Measurements from ENCODE around the gene EME2.

The EME2 gene

GRCh38 chr16:1764971-1765370 lies 7.6 kb upstream of the EME2 start:
- H3K4me1 ChIP-seq (ENCODE audit: control insufficient read depth, insufficient read depth, low read depth, low read length) = peaks cover 21% of the 10 kb centered on the region
- no peak overlapping the region for H2AFZ ChIP-seq (ENCODE audit: low read depth, low read length)
- H2BK12ac ChIP-seq (ENCODE audit: low read length in 2 of 2) = no peak overlapping the region
- no peak for DNase-seq
- H2AK5ac ChIP-seq (ENCODE audit: low read length, severe bottlenecking) = no peak overlapping the region
- H3K9me3 ChIP-seq (ENCODE audit: control insufficient read depth, low read length) = no peaks in the 10 kb centered on the region
- no peak overlapping the region for H3K27ac ChIP-seq (ENCODE audit: low read length, poor library complexity, severe bottlenecking)
- no peak overlapping the region for H3K4me3 ChIP-seq (ENCODE audit: insufficient read depth in 1 of 2, low read depth in 1 of 2, low read length in 2 of 2)
- H3K9ac ChIP-seq (ENCODE audit: low read length) = no peak overlapping the region
- no peak overlapping the region for H4K91ac ChIP-seq (ENCODE audit: low read length)
- H3K4me2 ChIP-seq (ENCODE audit: low read length, poor library complexity, severe bottlenecking) = no peak overlapping the region
- 97% methylated on average over 21 of the region's 21 CpGs for WGBS
- no peak overlapping the region for H4K8ac ChIP-seq (ENCODE audit: low read length)
- H3K23ac ChIP-seq (ENCODE audit: low read length in 2 of 2) = no peak overlapping the region
- H3K36me3 ChIP-seq (ENCODE audit: control insufficient read depth in 1 of 2, insufficient read depth in 2 of 2, low read depth in 1 of 2, low read length in 2 of 2) = peaks cover 77 to 100% of the 10 kb centered on the region in 2 experiments
- no peaks in the 10 kb centered on the region for H3K27me3 ChIP-seq (ENCODE audit: control insufficient read depth in 1 of 2, insufficient read depth in 1 of 2, low read length in 2 of 2)
- H2BK5ac ChIP-seq (ENCODE audit: low read depth, low read length, poor library complexity, severe bottlenecking) = no peak overlapping the region
- H3K14ac ChIP-seq (ENCODE audit: low read length in 2 of 2) = no peak overlapping the region
- peaks cover 11% of the 10 kb centered on the region for H3K79me1 ChIP-seq (replicated peaks; ENCODE audit: low read length, poor library complexity, severe bottlenecking)
- no peak overlapping the region for H3K18ac ChIP-seq (ENCODE audit: low read depth in 1 of 2, low read length in 2 of 2)
- H2BK15ac ChIP-seq (ENCODE audit: low read depth, poor library complexity, severe bottlenecking) = no peak overlapping the region
- no peak overlapping the region for H2BK120ac ChIP-seq (ENCODE audit: low read depth, low read length)
- H3K4ac ChIP-seq (ENCODE audit: low read depth in 1 of 2, low read length in 2 of 2) = no peak overlapping the region

DNA sequence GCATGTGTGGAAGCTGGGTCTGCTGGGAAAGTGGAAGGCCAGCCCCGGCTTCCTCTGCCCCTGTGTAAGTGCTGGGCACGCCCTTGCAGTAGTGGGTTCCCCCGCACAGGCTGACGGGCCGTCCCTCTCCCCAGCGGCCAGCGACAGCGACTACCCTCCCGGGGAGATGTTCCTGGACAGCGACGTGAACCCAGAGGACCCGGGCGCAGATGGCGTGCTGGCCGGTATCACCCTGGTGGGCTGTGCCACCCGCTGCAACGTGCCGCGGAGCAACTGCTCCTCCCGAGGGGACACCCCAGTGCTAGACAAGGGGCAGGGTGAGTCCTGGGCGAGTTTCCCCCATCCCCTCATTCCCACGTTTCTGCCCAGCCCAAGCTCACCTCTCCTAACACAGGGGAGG lies 6.8 kb upstream of the EME2 start:
- Histone ChIP-seq H2BK15ac (ENCODE audit: low read depth, poor library complexity, severe bottlenecking) (no peak overlapping the region), H3K79me1 (replicated peaks; ENCODE audit: low read length, poor library complexity, severe bottlenecking) (peaks cover 15% of the 10 kb centered on the region), H3K23ac (ENCODE audit: low read length in 2 of 2) (no peak overlapping the region), H2BK5ac (ENCODE audit: low read depth, low read length, poor library complexity, severe bottlenecking) (no peak overlapping the region), H2AFZ (ENCODE audit: low read depth, low read length) (no peak overlapping the region), H3K4me3 (ENCODE audit: insufficient read depth in 1 of 2, low read depth in 1 of 2, low read length in 2 of 2) (no peak overlapping the region), H3K36me3 (ENCODE audit: control insufficient read depth in 1 of 2, insufficient read depth in 2 of 2, low read depth in 1 of 2, low read length in 2 of 2) (peaks cover 68 to 100% of the 10 kb centered on the region in 2 experiments), H3K27ac (ENCODE audit: low read length, poor library complexity, severe bottlenecking) (no peak overlapping the region), H3K9ac (ENCODE audit: low read length) (no peak overlapping the region), H3K4ac (ENCODE audit: low read depth in 1 of 2, low read length in 2 of 2) (no peak overlapping the region), H3K4me2 (ENCODE audit: low read length, poor library complexity, severe bottlenecking) (no peak overlapping the region), H3K14ac (ENCODE audit: low read length in 2 of 2) (no peak overlapping the region), H4K8ac (ENCODE audit: low read length) (no peak overlapping the region), H3K4me1 (ENCODE audit: control insufficient read depth, insufficient read depth, low read depth, low read length) (peaks cover 29% of the 10 kb centered on the region), H2AK5ac (ENCODE audit: low read length, severe bottlenecking) (no peak overlapping the region), H3K27me3 (ENCODE audit: control insufficient read depth in 1 of 2, insufficient read depth in 1 of 2, low read length in 2 of 2) (no peaks in the 10 kb centered on the region), H2BK12ac (ENCODE audit: low read length in 2 of 2) (no peak overlapping the region), H3K9me3 (ENCODE audit: control insufficient read depth, low read length) (no peaks in the 10 kb centered on the region), H4K91ac (ENCODE audit: low read length) (no peak overlapping the region), H3K18ac (ENCODE audit: low read depth in 1 of 2, low read length in 2 of 2) (no peak overlapping the region), H2BK120ac (ENCODE audit: low read depth, low read length) (no peak overlapping the region)
- 93% methylated on average over 21 of the region's 22 CpGs for whole genome bisulfite sequencing
- no peak for DNase-seq

GRCh38 chr16:1766231-1766630 lies 6.4 kb upstream of the EME2 start:
- H4K91ac ChIP-seq (ENCODE audit: low read length) = no peak overlapping the region
- no peak overlapping the region for H2BK12ac ChIP-seq (ENCODE audit: low read length in 2 of 2)
- no peak overlapping the region for H3K4me3 ChIP-seq (ENCODE audit: insufficient read depth in 1 of 2, low read depth in 1 of 2, low read length in 2 of 2)
- no peak overlapping the region for H4K8ac ChIP-seq (ENCODE audit: low read length)
- H2BK120ac ChIP-seq (ENCODE audit: low read depth, low read length) = no peak overlapping the region
- H3K36me3 ChIP-seq (ENCODE audit: control insufficient read depth in 1 of 2, insufficient read depth in 2 of 2, low read depth in 1 of 2, low read length in 2 of 2) = peaks cover 65 to 96% of the 10 kb centered on the region in 2 experiments
- no peak overlapping the region for H3K14ac ChIP-seq (ENCODE audit: low read length in 2 of 2)
- H2AFZ ChIP-seq (ENCODE audit: low read depth, low read length) = no peak overlapping the region
- no peak for DNase-seq
- no peak overlapping the region for H2BK15ac ChIP-seq (ENCODE audit: low read depth, poor library complexity, severe bottlenecking)
- H2AK5ac ChIP-seq (ENCODE audit: low read length, severe bottlenecking) = no peak overlapping the region
- H3K9me3 ChIP-seq (ENCODE audit: control insufficient read depth, low read length) = no peaks in the 10 kb centered on the region
- H2BK5ac ChIP-seq (ENCODE audit: low read depth, low read length, poor library complexity, severe bottlenecking) = no peak overlapping the region
- H3K23ac ChIP-seq (ENCODE audit: low read length in 2 of 2) = no peak overlapping the region
- H3K4me2 ChIP-seq (ENCODE audit: low read length, poor library complexity, severe bottlenecking) = no peak overlapping the region
- WGBS = 97% methylated on average over 19 of the region's 19 CpGs
- H3K18ac ChIP-seq (ENCODE audit: low read depth in 1 of 2, low read length in 2 of 2) = no peak overlapping the region
- H3K27ac ChIP-seq (ENCODE audit: low read length, poor library complexity, severe bottlenecking) = no peak overlapping the region
- no peak overlapping the region for H3K4ac ChIP-seq (ENCODE audit: low read depth in 1 of 2, low read length in 2 of 2)
- H3K79me1 ChIP-seq (replicated peaks; ENCODE audit: low read length, poor library complexity, severe bottlenecking) = peaks cover 15% of the 10 kb centered on the region
- H3K9ac ChIP-seq (ENCODE audit: low read length) = no peak overlapping the region
- peaks cover 32% of the 10 kb centered on the region for H3K4me1 ChIP-seq (ENCODE audit: control insufficient read depth, insufficient read depth, low read depth, low read length)
- no peaks in the 10 kb centered on the region for H3K27me3 ChIP-seq (ENCODE audit: control insufficient read depth in 1 of 2, insufficient read depth in 1 of 2, low read length in 2 of 2)

DNA sequence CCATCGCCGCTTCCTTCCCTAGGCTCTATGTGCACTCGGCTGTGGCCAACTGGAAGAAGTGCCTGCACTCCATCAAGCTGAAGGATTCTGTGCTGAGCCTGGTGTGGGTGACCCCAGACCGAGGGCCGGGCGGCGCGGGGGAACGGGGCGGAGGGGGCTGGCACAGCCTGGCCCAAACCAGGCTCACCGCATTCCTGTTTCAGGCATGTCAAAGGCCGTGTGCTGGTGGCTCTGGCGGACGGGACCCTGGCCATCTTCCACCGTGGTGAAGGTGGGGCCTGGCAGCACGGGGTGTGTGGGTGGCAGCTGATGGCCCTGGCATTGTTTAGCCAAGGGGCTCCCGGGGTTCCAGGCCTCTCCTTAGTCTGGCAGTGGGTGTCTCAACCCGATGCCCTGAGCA lies 5.9 kb upstream of the EME2 start:
- Histone ChIP-seq H3K4me1 (ENCODE audit: control insufficient read depth, insufficient read depth, low read depth, low read length) (peaks cover 32% of the 10 kb centered on the region), H2AK5ac (ENCODE audit: low read length, severe bottlenecking) (no peak overlapping the region), H3K79me1 (replicated peaks; ENCODE audit: low read length, poor library complexity, severe bottlenecking) (peaks cover 15% of the 10 kb centered on the region), H3K4me3 (ENCODE audit: insufficient read depth in 1 of 2, low read depth in 1 of 2, low read length in 2 of 2) (no peak overlapping the region), H2AFZ (ENCODE audit: low read depth, low read length) (no peak overlapping the region), H2BK120ac (ENCODE audit: low read depth, low read length) (no peak overlapping the region), H3K23ac (ENCODE audit: low read length in 2 of 2) (no peak overlapping the region), H2BK15ac (ENCODE audit: low read depth, poor library complexity, severe bottlenecking) (no peak overlapping the region), H3K9ac (ENCODE audit: low read length) (no peak overlapping the region), H3K4me2 (ENCODE audit: low read length, poor library complexity, severe bottlenecking) (no peak overlapping the region), H3K9me3 (ENCODE audit: control insufficient read depth, low read length) (no peaks in the 10 kb centered on the region), H4K8ac (ENCODE audit: low read length) (no peak overlapping the region), H3K18ac (ENCODE audit: low read depth in 1 of 2, low read length in 2 of 2) (no peak overlapping the region), H4K91ac (ENCODE audit: low read length) (no peak overlapping the region), H3K36me3 (ENCODE audit: control insufficient read depth in 1 of 2, insufficient read depth in 2 of 2, low read depth in 1 of 2, low read length in 2 of 2) (peaks cover 63 to 91% of the 10 kb centered on the region in 2 experiments), H3K14ac (ENCODE audit: low read length in 2 of 2) (no peak overlapping the region), H2BK5ac (ENCODE audit: low read depth, low read length, poor library complexity, severe bottlenecking) (no peak overlapping the region), H3K27me3 (ENCODE audit: control insufficient read depth in 1 of 2, insufficient read depth in 1 of 2, low read length in 2 of 2) (no peaks in the 10 kb centered on the region), H3K4ac (ENCODE audit: low read depth in 1 of 2, low read length in 2 of 2) (no peak overlapping the region), H2BK12ac (ENCODE audit: low read length in 2 of 2) (no peak overlapping the region), H3K27ac (ENCODE audit: low read length, poor library complexity, severe bottlenecking) (no peak overlapping the region)
- WGBS = 97% methylated on average over 18 of the region's 18 CpGs
- DNase-seq = no peak
